Breast epithelium (tissue), 4 donors: ENCODE measurements around the gene NEK6. TPM values are rescaled to one million over a fixed set of nuclear protein-coding genes. Genes with fewer than 3 reads are reported as not detected.

ENCODE experiments used
- DNase-seq, 2 donors: peaks; one replicate each; pipeline ENCODE4 v3.0.0-alpha.2; 2019; ENCODE audit warnings: low spot score in 2 of 2
- H3K27ac ChIP-seq, 2 donors: fragments of 200-600 bp; sonication (generic) in 1 of 2; one replicate each; pipeline ENCODE4 v1.5.1; 2016 to 2019; ENCODE audit warnings: mild to moderate bottlenecking in 1 of 2
- H3K27me3 ChIP-seq, 2 donors: fragments of 200-600 bp; sonication (generic) in 1 of 2; one replicate each; pipeline versions ENCODE4 v1.5.1 to v1.6.0; 2017 to 2019; ENCODE audit warnings: control low read depth in 1 of 2, mild to moderate bottlenecking in 1 of 2
- H3K36me3 ChIP-seq: fragments of 200-600 bp; one replicate; pipeline ENCODE4 v1.5.1; 2019
- H3K4me1 ChIP-seq, 2 donors: fragments of 200-600 bp; sonication (generic); one replicate each; pipeline ENCODE4 v1.5.1; 2016 to 2019; ENCODE audit warnings: control low read depth in 1 of 2
- H3K4me3 ChIP-seq, 3 donors: fragments of 200-600 bp; sonication (generic); 1 replicate in 2 of 3; 2 replicates in 1 of 3; pipeline ENCODE4 v1.5.1; 2016 to 2019; ENCODE audit warnings: mild to moderate bottlenecking in 3 of 3, moderate library complexity in 2 of 3
- H3K9me3 ChIP-seq, 2 donors: fragments of 200-600 bp; sonication (generic) in 1 of 2; one replicate each; pipeline ENCODE4 v1.5.1; 2016 to 2019; ENCODE audit warnings: control low read depth in 1 of 2
- CTCF ChIP-seq, 3 donors: fragments of 450-650 bp; IDR thresholded peaks; one replicate each; pipeline ENCODE4 v1.5.1; 2016 to 2017; ENCODE audit warnings: antibody characterized with exemption in 3 of 3, mild to moderate bottlenecking in 3 of 3, moderate library complexity in 3 of 3
- POLR2A ChIP-seq: fragments of 450-650 bp; IDR thresholded peaks from one replicate; pipeline ENCODE4 v1.6.1; 2016; ENCODE audit warnings: antibody characterized with exemption, mild to moderate bottlenecking, moderate library complexity
- POLR2AphosphoS5 ChIP-seq, 3 donors: sonication (generic); formaldehyde crosslinking; IDR thresholded peaks; one replicate each; pipeline ENCODE4 v1.6.1; 2017; ENCODE audit warnings: antibody characterized with exemption in 3 of 3
- intact Hi-C: fragments of 100-400 bp; cut with DNase I; formaldehyde crosslinking; loops from one replicate; pipeline ENCODE4 v1.15.1; 2023; ENCODE audit warnings: low total_unique reads
- total RNA-seq, 3 donors: library from RNA; depleted of rRNA; stranded (reverse); fragments of >200 nt; gene quantifications; one replicate each; pipeline ENCODE4 v1.1.0, GENCODE V29; 2016

Gene NEK6
- total RNA-seq, 3 donors from 2014 or later = 17.8 to 31.5 (median 22.2) TPM

GRCh38 chr9:124280176-124280691 is 22.5 kb downstream of the NEK6 start:
- Histone ChIP-seq H3K9me3 (no peaks in the 10 kb centered on the region), H3K27ac (peak overlapping the region; percentile 70 to 75), H3K4me1 (peaks cover 17 to 28% of the 10 kb centered on the region in 2 donors), H3K36me3 (no peaks in the 10 kb centered on the region), H3K27me3 (no peaks in the 10 kb centered on the region), H3K4me3 (no peak overlapping the region)
- intact Hi-C loops = no loop called here
- no peak for TF ChIP-seq POLR2A
- TF ChIP-seq POLR2AphosphoS5 (IDR thresholded peaks at IDR 0.05) = peak in 1 of 3 donors; percentile 38
- DNase-seq = no peak

- no peak for DNase-seq
- Histone ChIP-seq H3K27me3 (no peaks in the 10 kb centered on the region), H3K4me1 (peaks cover 22 to 28% of the 10 kb centered on the region in 2 donors), H3K27ac (peak overlapping the region; percentile 85 to 97), H3K9me3 (no peaks in the 10 kb centered on the region), H3K36me3 (no peaks in the 10 kb centered on the region), H3K4me3 (peak overlapping the region in 1 of 3 donors; percentile 33)
- TF ChIP-seq POLR2A = no peak
- no peak for TF ChIP-seq CTCF (IDR thresholded peaks at IDR 0.05)
- no peak for TF ChIP-seq POLR2AphosphoS5 (IDR thresholded peaks at IDR 0.05)
- intact Hi-C loops = no loop called here
These were observed 24.2 kb downstream of the NEK6 start for GRCh38 chr9:124281931-124282371.

GRCh38 chr9:124282442-124283227 is 24.9 kb downstream of the NEK6 start:
- TF ChIP-seq POLR2A (no peak), POLR2AphosphoS5 (IDR thresholded peaks at IDR 0.05) (peak in 2 of 3 donors; percentile 42 to 49)
- H3K27ac ChIP-seq = peak overlapping the region; percentile 85 to 97
- H3K36me3 ChIP-seq = no peaks in the 10 kb centered on the region
- no peak for DNase-seq
- no peaks in the 10 kb centered on the region for H3K9me3 ChIP-seq
- peaks cover 22 to 28% of the 10 kb centered on the region in 2 donors for H3K4me1 ChIP-seq
- no peaks in the 10 kb centered on the region for H3K27me3 ChIP-seq
- intact Hi-C loops = no loop called here
- peak overlapping the region in 1 of 3 donors; percentile 33 for H3K4me3 ChIP-seq

GRCh38 chr9:124283228-124283814 is 25.6 kb downstream of the NEK6 start:
- Histone ChIP-seq H3K27me3 (no peaks in the 10 kb centered on the region), H3K9me3 (no peaks in the 10 kb centered on the region), H3K4me3 (peak overlapping the region in 1 of 3 donors; percentile 33), H3K4me1 (peaks cover 22 to 28% of the 10 kb centered on the region in 2 donors), H3K27ac (peak overlapping the region; percentile 85 to 97), H3K36me3 (no peaks in the 10 kb centered on the region)
- intact Hi-C loops = no loop called here
- no peak for DNase-seq
- TF ChIP-seq CTCF (IDR thresholded peaks at IDR 0.05) (no peak), POLR2AphosphoS5 (IDR thresholded peaks at IDR 0.05) (no peak), POLR2A (no peak)

- intact Hi-C loops = no loop called here
- no peak for TF ChIP-seq CTCF (IDR thresholded peaks at IDR 0.05)
- no peak for TF ChIP-seq POLR2AphosphoS5 (IDR thresholded peaks at IDR 0.05)
- TF ChIP-seq POLR2A = no peak
- Histone ChIP-seq H3K9me3 (no peaks in the 10 kb centered on the region), H3K27me3 (no peaks in the 10 kb centered on the region), H3K36me3 (no peaks in the 10 kb centered on the region), H3K27ac (peak overlapping the region; percentile 85 to 97), H3K4me3 (no peak overlapping the region), H3K4me1 (peaks cover 22 to 28% of the 10 kb centered on the region in 2 donors)
- no peak for DNase-seq
These were observed 26.6 kb downstream of the NEK6 start for GRCh38 chr9:124284237-124284831.
